ENCODE data around the gene WNK2. TPM values are rescaled to one million over a fixed set of nuclear protein-coding genes. Genes with fewer than 3 reads are reported as not detected.
"Not testable (repeated sequence)": the region's sequence is repeated elsewhere in the genome, so short reads cannot be mapped to it uniquely, and the experiment has no call there.

WNK2 gene
- total RNA-seq, 4 donors from 2014 or later, result 0.28 to 1.7 (median 0.47) TPM

DNA sequence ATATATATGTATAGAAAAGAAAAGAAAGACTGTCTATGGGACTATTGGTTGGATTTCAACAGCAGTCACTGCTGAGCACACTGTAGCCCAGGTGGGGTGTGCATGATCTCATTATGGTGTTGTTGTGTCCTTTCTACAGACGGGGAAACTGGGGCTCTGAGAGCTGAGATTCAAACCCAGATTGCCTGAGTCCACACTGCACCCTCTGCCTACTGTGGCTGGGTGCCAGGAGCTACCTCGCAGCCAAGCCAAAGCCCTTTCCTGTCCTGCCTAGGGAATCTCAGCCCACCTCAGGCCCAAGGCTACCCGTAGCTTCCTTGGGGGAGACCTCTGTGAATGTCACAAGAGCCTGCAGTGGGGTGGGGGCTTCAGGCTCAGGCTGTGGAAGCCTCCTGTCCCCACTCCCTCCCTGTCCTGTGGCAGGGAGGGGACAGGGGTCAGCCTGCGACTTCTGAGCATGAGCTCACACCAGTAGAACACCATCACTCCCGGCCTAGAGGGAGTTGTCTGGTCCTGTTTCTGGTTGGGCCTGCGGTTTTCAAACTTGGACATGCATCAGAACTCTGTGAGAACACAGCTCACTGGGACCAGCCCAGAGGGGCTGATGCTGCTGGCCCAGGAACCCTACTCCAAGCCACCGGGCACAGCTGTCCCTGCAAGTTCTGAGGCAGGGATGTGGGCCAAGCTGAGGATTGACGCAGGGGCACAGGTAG lies 42.0 kb upstream of the WNK2 start:
- TF ChIP-seq, protein P1, sequence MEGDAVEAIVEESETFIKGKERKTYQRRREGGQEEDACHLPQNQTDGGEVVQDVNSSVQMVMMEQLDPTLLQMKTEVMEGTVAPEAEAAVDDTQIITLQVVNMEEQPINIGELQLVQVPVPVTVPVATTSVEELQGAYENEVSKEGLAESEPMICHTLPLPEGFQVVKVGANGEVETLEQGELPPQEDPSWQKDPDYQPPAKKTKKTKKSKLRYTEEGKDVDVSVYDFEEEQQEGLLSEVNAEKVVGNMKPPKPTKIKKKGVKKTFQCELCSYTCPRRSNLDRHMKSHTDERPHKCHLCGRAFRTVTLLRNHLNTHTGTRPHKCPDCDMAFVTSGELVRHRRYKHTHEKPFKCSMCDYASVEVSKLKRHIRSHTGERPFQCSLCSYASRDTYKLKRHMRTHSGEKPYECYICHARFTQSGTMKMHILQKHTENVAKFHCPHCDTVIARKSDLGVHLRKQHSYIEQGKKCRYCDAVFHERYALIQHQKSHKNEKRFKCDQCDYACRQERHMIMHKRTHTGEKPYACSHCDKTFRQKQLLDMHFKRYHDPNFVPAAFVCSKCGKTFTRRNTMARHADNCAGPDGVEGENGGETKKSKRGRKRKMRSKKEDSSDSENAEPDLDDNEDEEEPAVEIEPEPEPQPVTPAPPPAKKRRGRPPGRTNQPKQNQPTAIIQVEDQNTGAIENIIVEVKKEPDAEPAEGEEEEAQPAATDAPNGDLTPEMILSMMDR (IDR thresholded peaks at IDR 0.05), result no peak
- DNase-seq (ENCODE audit: low spot score), result no peak
- ATAC-seq (ENCODE audit: low FRiP score), result no peak

DNA sequence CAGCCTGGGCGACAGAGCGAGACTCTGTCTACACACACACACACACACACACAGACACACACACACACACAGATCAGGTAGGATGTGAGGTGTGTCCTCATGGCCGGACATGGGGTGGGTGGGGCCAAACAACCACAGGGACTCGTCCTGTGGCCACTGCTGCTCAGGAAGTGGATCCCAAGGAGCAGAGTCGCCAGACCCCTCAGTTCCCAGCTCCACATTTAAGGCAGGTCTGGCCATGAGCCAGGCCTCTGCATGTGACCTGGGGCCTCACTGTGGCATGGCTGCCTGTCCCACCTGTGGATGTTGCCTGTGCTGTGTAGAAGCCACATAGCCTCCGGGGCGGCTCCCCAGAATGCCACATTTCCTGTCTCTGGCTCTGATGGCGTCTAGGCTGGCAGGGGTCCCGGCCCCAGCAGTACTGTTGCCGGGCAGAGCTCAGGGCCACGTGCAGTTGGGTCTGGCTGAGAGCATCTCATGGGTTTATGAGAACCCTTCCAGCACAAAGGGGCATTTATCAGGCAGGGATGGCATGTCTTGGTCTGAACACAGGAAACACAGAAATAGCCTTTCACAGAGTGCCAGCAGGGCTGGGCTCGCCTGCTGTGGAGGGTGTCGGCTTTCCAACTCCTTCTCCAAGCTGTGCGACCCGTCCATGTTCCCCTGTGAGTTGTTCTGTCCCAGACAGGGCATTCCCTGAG lies 40.0 kb upstream of the WNK2 start:
- DNase-seq (ENCODE audit: low spot score) (no peak), ATAC-seq (ENCODE audit: low FRiP score) (no peak)
- TF ChIP-seq, protein P1 (IDR thresholded peaks at IDR 0.05), result no peak

DNA sequence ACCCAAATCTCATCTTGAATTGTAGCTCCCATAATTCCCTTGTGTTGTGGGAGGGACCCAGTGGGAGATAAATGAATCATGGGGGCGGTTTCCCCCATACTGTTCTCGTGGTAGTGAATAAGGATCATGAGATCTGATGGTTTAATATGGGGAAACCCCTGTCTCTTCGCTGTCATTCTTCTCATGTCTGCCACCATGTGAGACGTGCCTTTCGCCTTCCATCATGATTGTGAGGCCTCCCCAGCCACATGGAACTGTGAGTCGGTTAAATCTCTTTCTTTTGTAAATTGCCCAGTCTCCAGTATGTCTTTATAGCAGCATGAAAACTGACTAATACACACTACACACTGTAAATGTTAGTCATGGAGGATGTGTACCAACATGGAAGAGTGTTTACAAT lies 37.2 kb upstream of the WNK2 start:
- DNase-seq (ENCODE audit: low spot score); ATAC-seq (ENCODE audit: low FRiP score): not testable (repeated sequence)

DNA sequence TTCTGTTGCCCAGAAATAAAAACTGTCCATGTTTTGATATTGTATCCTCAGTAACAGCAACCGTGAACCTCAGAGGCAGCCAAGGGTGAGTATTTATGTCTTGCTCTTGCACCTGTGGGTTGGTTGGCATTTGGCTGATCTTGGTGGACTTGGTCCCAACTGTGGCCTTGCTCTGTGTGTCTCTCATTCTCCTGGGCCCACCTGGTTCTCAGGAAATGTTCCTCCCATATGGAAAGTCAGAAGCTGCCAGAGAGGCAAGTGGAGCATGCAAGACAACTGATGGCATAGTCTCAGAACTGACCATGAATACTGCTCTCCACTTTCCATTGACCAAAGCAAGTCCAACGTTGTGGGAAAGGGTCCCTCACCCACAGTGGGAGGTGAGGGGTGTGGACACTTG lies 36.3 kb upstream of the WNK2 start:
- ATAC-seq (ENCODE audit: low FRiP score) (no peak), DNase-seq (ENCODE audit: low spot score) (no peak)
- TF ChIP-seq, protein P1 (IDR thresholded peaks at IDR 0.05), result no peak

DNA sequence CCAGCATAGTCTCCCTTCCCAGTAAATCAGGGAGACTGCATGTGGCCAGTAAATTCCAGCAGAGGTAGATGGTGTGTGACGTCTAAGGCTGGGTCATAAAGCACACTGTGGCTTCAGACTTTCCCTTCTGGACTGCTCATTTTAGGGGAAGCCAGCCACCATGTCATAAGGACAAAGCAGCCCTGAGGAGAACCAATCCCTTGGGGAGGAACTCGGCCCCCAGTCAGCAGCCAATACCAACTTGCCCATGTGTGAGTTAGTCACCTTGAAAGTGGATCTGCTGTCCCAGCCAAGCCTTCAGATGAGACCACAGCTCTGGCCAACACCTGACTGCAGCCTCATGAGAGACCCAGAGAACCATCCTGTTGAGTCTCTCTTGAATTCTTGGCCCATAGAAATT lies 35.2 kb upstream of the WNK2 start:
- ATAC-seq (ENCODE audit: low FRiP score), result no peak
- no peak for DNase-seq (ENCODE audit: low spot score)
- TF ChIP-seq, protein P1 (IDR thresholded peaks at IDR 0.05), result no peak

DNA sequence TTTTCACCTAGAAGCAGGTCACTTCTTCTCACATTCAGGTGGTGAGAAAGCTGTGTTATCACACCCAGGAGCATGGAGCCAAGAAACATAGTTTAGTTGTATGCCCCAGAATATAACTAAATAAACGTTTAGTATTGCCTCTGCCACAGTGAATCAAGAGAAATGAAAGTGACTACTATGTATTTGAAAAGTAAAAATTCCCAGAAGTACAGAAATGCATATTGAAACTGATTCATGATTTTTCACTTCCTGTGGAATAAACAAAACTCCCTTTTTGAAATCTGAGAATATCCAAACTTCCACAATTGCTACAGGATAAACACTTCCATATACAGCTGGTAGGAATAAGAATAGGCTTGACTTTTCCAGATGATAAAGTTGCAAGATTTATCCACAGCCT lies 34.6 kb upstream of the WNK2 start:
- DNase-seq (ENCODE audit: low spot score), result no peak
- TF ChIP-seq, protein P1 (IDR thresholded peaks at IDR 0.05), result no peak
- ATAC-seq (ENCODE audit: low FRiP score), result peak; percentile 17

DNA sequence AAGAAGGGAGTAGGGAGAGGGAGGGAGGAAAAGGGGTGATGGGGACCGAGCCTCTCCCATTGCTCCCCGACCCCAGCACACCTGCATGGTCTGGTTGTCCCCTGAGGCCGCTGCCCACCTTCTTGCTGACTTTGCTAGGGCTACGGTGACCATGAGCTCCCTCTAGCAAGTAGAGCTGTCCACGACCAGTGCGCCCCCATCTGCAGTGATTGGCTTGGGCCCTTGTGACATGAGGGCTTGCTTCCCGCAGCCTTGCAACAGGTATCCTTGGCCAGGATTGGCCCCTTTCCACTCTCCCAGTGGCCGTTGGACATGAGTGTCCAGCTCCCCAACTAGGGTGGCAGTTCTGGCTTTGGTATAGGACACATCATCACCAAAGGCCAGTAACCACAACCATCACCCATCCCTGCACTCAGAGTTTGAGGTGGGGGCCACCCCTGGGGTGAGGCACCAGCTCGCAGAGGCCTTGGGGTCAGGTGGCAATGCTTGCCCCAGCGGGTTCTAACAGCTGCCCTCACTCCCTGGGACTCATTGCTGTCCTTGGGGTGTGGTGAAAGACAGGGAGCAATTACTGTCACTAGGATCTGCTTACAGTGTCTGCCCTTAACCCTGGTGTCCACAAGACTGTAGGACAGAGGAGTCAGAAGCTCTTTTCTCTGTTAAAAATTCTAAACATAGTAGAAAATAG lies 32.7 kb upstream of the WNK2 start:
- ATAC-seq (ENCODE audit: low FRiP score) (no peak), DNase-seq (ENCODE audit: low spot score) (no peak)
- TF ChIP-seq, protein P1 (IDR thresholded peaks at IDR 0.05), result no peak

Measured in omental fat pad (tissue), 4 donors.